HFFc6 (cell line): ENCODE data around the gene SLC7A7. TPM values are rescaled to one million over a fixed set of nuclear protein-coding genes. Genes with fewer than 3 reads are reported as not detected.

Source experiments
- DNase-seq: peaks from one replicate; pipeline ENCODE4 v3.0.0-alpha.2; 2018
- H3K27ac Mint-ChIP-seq: 2 replicates; pipeline ENCODE4 v1.8.0; 2020; ENCODE audit warnings: mild to moderate bottlenecking, mixed read lengths
- H3K27me3 Mint-ChIP-seq: 2 replicates; pipeline ENCODE4 v1.8.0; 2021; ENCODE audit warnings: mild to moderate bottlenecking, moderate library complexity, mixed read lengths; ENCODE audit not compliant: insufficient read depth
- H3K36me3 Mint-ChIP-seq: 2 replicates; pipeline ENCODE4 v1.8.0; 2021; ENCODE audit warnings: low read depth, mixed read lengths
- H3K4me1 Mint-ChIP-seq: 2 replicates; pipeline ENCODE4 v1.8.0; 2020; ENCODE audit warnings: low read depth, mixed read lengths
- H3K4me3 Mint-ChIP-seq: 2 replicates; pipeline ENCODE4 v1.8.0; 2020; ENCODE audit warnings: mild to moderate bottlenecking, moderate library complexity, mixed read lengths
- H3K9me3 Mint-ChIP-seq: 2 replicates; pipeline ENCODE4 v1.8.0; 2020; ENCODE audit warnings: mild to moderate bottlenecking, mixed read lengths
- CTCF ChIP-seq: fragments of 200-600 bp; sonication (generic); IDR thresholded peaks from 2 replicates; pipeline ENCODE4 v1.5.0; 2021; ENCODE audit warnings: antibody characterized with exemption, mild to moderate bottlenecking
- total RNA-seq, 6 experiments: library from RNA; stranded (reverse); fragmentation: NEBNext Ultra II Directional; extraction: Animal tissue kit (Norgen Biotek cat#: 25700); gene quantifications; 2 replicates in 1 of 6; 3 replicates in 5 of 6; pipeline ENCODE4 v1.2.3, GENCODE V29; 2021

SLC7A7 gene
- total RNA-seq, 6 experiments from 2014 or later = 0.31 to 1.3 (median 0.56) TPM

GRCh38 chr14:22774011-22774706, 41.1 kb downstream of the SLC7A7 start:
- Mint-ChIP-seq H3K9me3 (no peaks in the 10 kb centered on the region), H3K27me3 (no peaks in the 10 kb centered on the region), H3K4me3 (no peak overlapping the region), H3K4me1 (peaks cover 7% of the 10 kb centered on the region), H3K36me3 (peaks cover 30% of the 10 kb centered on the region), H3K27ac (no peak overlapping the region)
- no peak for TF ChIP-seq CTCF
- DNase-seq = no peak

- H3K27me3 Mint-ChIP-seq = no peaks in the 10 kb centered on the region
- H3K27ac Mint-ChIP-seq = no peak overlapping the region
- no peak for DNase-seq
- H3K4me3 Mint-ChIP-seq = no peak overlapping the region
- H3K36me3 Mint-ChIP-seq = peaks cover 38% of the 10 kb centered on the region
- H3K9me3 Mint-ChIP-seq = no peaks in the 10 kb centered on the region
- no peak for TF ChIP-seq CTCF
- H3K4me1 Mint-ChIP-seq = peaks cover 15% of the 10 kb centered on the region
Measured at GRCh38 chr14:22773162-22774010, 41.8 kb downstream of the SLC7A7 start.

- no peak for TF ChIP-seq CTCF
- Mint-ChIP-seq H3K4me1 (peaks cover 21% of the 10 kb centered on the region), H3K27ac (no peak overlapping the region), H3K9me3 (no peaks in the 10 kb centered on the region), H3K36me3 (peaks cover 42% of the 10 kb centered on the region), H3K27me3 (no peaks in the 10 kb centered on the region), H3K4me3 (no peak overlapping the region)
- DNase-seq = no peak
Measured at GRCh38 chr14:22772725-22773124, 42.5 kb downstream of the SLC7A7 start.

GRCh38 chr14:22770481-22771187, 44.6 kb downstream of the SLC7A7 start:
- TF ChIP-seq CTCF = no peak
- Mint-ChIP-seq H3K4me1 (peaks cover 35% of the 10 kb centered on the region), H3K9me3 (no peaks in the 10 kb centered on the region; the same call in 1 of the 2 replicates), H3K27me3 (peaks cover 2% of the 10 kb centered on the region; the same call in 1 of the 2 replicates), H3K27ac (no peak overlapping the region), H3K36me3 (peaks cover 46% of the 10 kb centered on the region), H3K4me3 (no peak overlapping the region)
- DNase-seq = no peak

- Mint-ChIP-seq H3K4me1 (peaks cover 41% of the 10 kb centered on the region), H3K27me3 (peaks cover 2% of the 10 kb centered on the region; the same call in 1 of the 2 replicates), H3K36me3 (peaks cover 50% of the 10 kb centered on the region), H3K4me3 (peak overlapping the region; percentile 40; the same call in 1 of the 2 replicates), H3K27ac (peak overlapping the region; percentile 57), H3K9me3 (no peaks in the 10 kb centered on the region; the same call in 1 of the 2 replicates)
- no peak for DNase-seq
- no peak for TF ChIP-seq CTCF
Measured at GRCh38 chr14:22769369-22769768, 45.9 kb downstream of the SLC7A7 start.
